H1 (cell line): ENCODE results near the gene TMEM236. TPM values are rescaled to one million over a fixed set of nuclear protein-coding genes. Genes with fewer than 3 reads are reported as not detected.

ENCODE experiments used
- CTCF ChIA-PET: fragments of 300-600 bp; sonication (Branson Sonifier 250); formaldehyde crosslinking; loops from one replicate; lab custom pipeline; 2021; ENCODE audit not compliant: partially characterized antibody; lab: Charles Lee
- POLR2A ChIA-PET: fragments of 300-600 bp; sonication (Branson Sonifier 250); formaldehyde crosslinking; loops from one replicate; lab custom pipeline; 2021; ENCODE audit warnings: inconsistent platforms; ENCODE audit not compliant: partially characterized antibody; lab: Charles Lee
- DNase-seq, 2 experiments: peaks; one replicate each; pipeline versions ENCODE4 v3.0.0 to v3.0.0-alpha.2; 2010 to 2022; ENCODE audit warnings: low spot score in 2 of 2, low read depth in 1 of 2, mixed read lengths in 1 of 2
- FAIRE-seq: peaks from 2 replicates; lab custom pipeline; 2011; peaks lifted over from hg19 to GRCh38; lab: Jason Lieb, UNC
- H2AFZ ChIP-seq: 2 replicates; pipeline ENCODE4 v1.8.1; 2012; ENCODE audit warnings: low read length, inconsistent platforms
- H2AK5ac ChIP-seq: 2 replicates; pipeline ENCODE4 v1.6.1; 2013; ENCODE audit warnings: low read depth, low read length
- H2BK120ac ChIP-seq: replicated peaks from 2 replicates; pipeline ENCODE3; 2013; ENCODE audit warnings: low read depth, low read length, inconsistent platforms
- H2BK12ac ChIP-seq: 2 replicates; pipeline ENCODE4 v1.6.1; 2013; ENCODE audit warnings: low read depth, low read length
- H2BK15ac ChIP-seq: 2 replicates; pipeline ENCODE4 v1.6.1; 2013; ENCODE audit warnings: low read length
- H2BK20ac ChIP-seq: 2 replicates; pipeline ENCODE4 v1.6.1; 2013; ENCODE audit warnings: low read length
- H2BK5ac ChIP-seq: 2 replicates; pipeline ENCODE4 v1.6.1; 2013; ENCODE audit warnings: low read depth, low read length
- H3K14ac ChIP-seq: 2 replicates; pipeline ENCODE4 v1.6.1; 2013; ENCODE audit warnings: inconsistent platforms; ENCODE audit not compliant: insufficient read length
- H3K18ac ChIP-seq: 2 replicates; pipeline ENCODE4 v1.6.1; 2013; ENCODE audit warnings: low read length; ENCODE audit errors: extremely low read depth
- H3K23ac ChIP-seq: 2 replicates; pipeline ENCODE4 v1.6.1; 2013; ENCODE audit warnings: inconsistent platforms; ENCODE audit not compliant: insufficient read length
- H3K23me2 ChIP-seq: 2 replicates; pipeline ENCODE4 v1.6.1; 2013; ENCODE audit warnings: low read depth, low read length
- H3K27ac ChIP-seq: 2 replicates; pipeline ENCODE4 v1.6.1; 2011; ENCODE audit warnings: low read depth, low read length, inconsistent platforms
- H3K27me3 ChIP-seq, 4 experiments: replicated peaks in 1 of 4; 1 replicate in 1 of 4; 2 replicates in 3 of 4; pipeline versions ENCODE4 v1.6.1 to v1.8.1; 2011 to 2013; ENCODE audit warnings: low read length in 3 of 4, mild to moderate bottlenecking in 3 of 4, inconsistent platforms in 2 of 4, mixed read lengths in 2 of 4, moderate library complexity in 1 of 4; ENCODE audit not compliant: control insufficient read depth in 3 of 4, insufficient read depth in 3 of 4; ENCODE audit errors: extremely low read depth in 1 of 4
- H3K36me3 ChIP-seq, 4 experiments: 2 replicates each; pipeline versions ENCODE4 v1.6.1 to v1.8.1; 2011 to 2013; ENCODE audit warnings: mild to moderate bottlenecking in 4 of 4, low read length in 3 of 4, moderate library complexity in 2 of 4, control low read depth in 1 of 4, inconsistent platforms in 1 of 4; ENCODE audit not compliant: insufficient read depth in 4 of 4, control insufficient read depth in 2 of 4
- H3K4ac ChIP-seq: replicated peaks from 2 replicates; pipeline ENCODE3; 2013; ENCODE audit warnings: low read length, low read depth, mixed read lengths, inconsistent platforms; ENCODE audit not compliant: insufficient read length
- H3K4me1 ChIP-seq, 4 experiments: replicated peaks in 1 of 4; 1 replicate in 1 of 4; 2 replicates in 3 of 4; pipeline versions ENCODE4 v1.6.1 to v1.8.1; 2011 to 2013; ENCODE audit warnings: low read length in 3 of 4, inconsistent platforms in 2 of 4, mixed read lengths in 1 of 4; ENCODE audit not compliant: insufficient read depth in 4 of 4, control insufficient read depth in 3 of 4
- H3K4me2 ChIP-seq, 2 experiments: 2 replicates each; pipeline versions ENCODE4 v1.6.1 to v1.8.1; 2011 to 2013; ENCODE audit warnings: low read depth in 2 of 2, low read length in 2 of 2, control low read depth in 1 of 2, inconsistent platforms in 1 of 2, mild to moderate bottlenecking in 1 of 2; ENCODE audit not compliant: insufficient read depth in 1 of 2
- H3K4me3 ChIP-seq, 4 experiments: fragments of 200-600, 300-600 bp in 1 of 4; sonication (generic), shearing (Covaris generic), sonication (Bioruptor Twin) in 1 of 4; 2 replicates each; pipeline versions ENCODE4 v1.5.1 to v1.8.1; 2011 to 2016; ENCODE audit warnings: low read length in 4 of 4, low read depth in 3 of 4, control low read depth in 2 of 4, inconsistent platforms in 2 of 4, mild to moderate bottlenecking in 2 of 4, mixed read lengths in 1 of 4, moderate library complexity in 1 of 4; ENCODE audit not compliant: insufficient read depth in 2 of 4; ENCODE audit errors: extremely low read depth in 1 of 4
- H3K56ac ChIP-seq: replicated peaks from 2 replicates; pipeline ENCODE3; 2013; ENCODE audit warnings: low read depth, mild to moderate bottlenecking, mixed read lengths, low read length, inconsistent platforms; ENCODE audit not compliant: insufficient read length
- H3K79me1 ChIP-seq: 2 replicates; pipeline ENCODE4 v1.6.1; 2013; ENCODE audit warnings: low read depth, low read length, control low read depth
- H3K79me2 ChIP-seq, 2 experiments: 2 replicates each; pipeline versions ENCODE4 v1.6.1 to v1.8.1; 2012 to 2013; ENCODE audit warnings: low read length in 2 of 2, mild to moderate bottlenecking in 2 of 2, inconsistent platforms in 1 of 2; ENCODE audit not compliant: insufficient read depth in 2 of 2, control insufficient read depth in 1 of 2
- H3K9ac ChIP-seq, 4 experiments: replicated peaks in 1 of 4; 1 replicate in 1 of 4; 2 replicates in 3 of 4; pipeline versions ENCODE4 v1.6.1 to v1.8.1; 2011 to 2013; ENCODE audit warnings: low read depth in 3 of 4, low read length in 3 of 4, control low read depth in 2 of 4, mild to moderate bottlenecking in 2 of 4, moderate library complexity in 2 of 4, inconsistent platforms in 1 of 4; ENCODE audit errors: extremely low read depth in 1 of 4
- H3K9me3 ChIP-seq, 2 experiments: 2 replicates each; pipeline versions ENCODE4 v1.6.1 to v1.8.1; 2012 to 2013; ENCODE audit warnings: mild to moderate bottlenecking in 2 of 2, moderate library complexity in 2 of 2, control low read depth in 1 of 2, inconsistent platforms in 1 of 2, low read depth in 1 of 2, low read length in 1 of 2, mixed read lengths in 1 of 2; ENCODE audit not compliant: insufficient read depth in 2 of 2
- H4K20me1 ChIP-seq, 2 experiments: replicated peaks in 1 of 2; 2 replicates each; pipeline versions ENCODE3 to v1.8.1; 2011 to 2013; ENCODE audit warnings: inconsistent platforms in 2 of 2, low read length in 2 of 2, mild to moderate bottlenecking in 1 of 2; ENCODE audit not compliant: insufficient read depth in 2 of 2, control insufficient read depth in 1 of 2
- H4K5ac ChIP-seq: 2 replicates; pipeline ENCODE4 v1.6.1; 2013; ENCODE audit warnings: low read length, low read depth, mixed read lengths, inconsistent platforms; ENCODE audit not compliant: insufficient read length
- H4K8ac ChIP-seq: 2 replicates; pipeline ENCODE4 v1.8.0; 2013; ENCODE audit warnings: mild to moderate bottlenecking, moderate library complexity, low read length, inconsistent platforms; ENCODE audit not compliant: insufficient read depth; ENCODE audit errors: extremely low read depth
- H4K91ac ChIP-seq: replicated peaks from 2 replicates; pipeline ENCODE3; 2013; ENCODE audit warnings: low read length, mixed read lengths, inconsistent platforms; ENCODE audit not compliant: insufficient read length
- CBX5 ChIP-seq: fragments of 300-800, 300-1000 bp; sonication (generic); IDR thresholded peaks from 2 replicates; pipeline ENCODE4 v1.7.1; 2016; ENCODE audit warnings: antibody characterized with exemption, low read length, low read depth
- CHD2 ChIP-seq: IDR thresholded peaks from 2 replicates; pipeline ENCODE4 v1.6.1; 2012; ENCODE audit warnings: low read length, improper control_type of control experiment
- EGR1 ChIP-seq: IDR thresholded peaks from 2 replicates; pipeline ENCODE4 v1.6.1; 2011; ENCODE audit warnings: low read depth, low read length, borderline replicate concordance
- EP300 ChIP-seq, 2 experiments: IDR thresholded peaks; 1 replicate in 1 of 2; 2 replicates in 1 of 2; pipeline ENCODE4 v1.6.1; 2011 to 2012; ENCODE audit warnings: low read depth in 2 of 2, low read length in 2 of 2, mild to moderate bottlenecking in 2 of 2, borderline replicate concordance in 1 of 2, inconsistent platforms in 1 of 2, moderate library complexity in 1 of 2
- HDAC2 ChIP-seq, 2 experiments: fragments of 300-600 bp in 1 of 2; sonication (generic) in 1 of 2; IDR thresholded peaks; 2 replicates each; pipeline ENCODE4 v1.6.1; 2011 to 2012; ENCODE audit warnings: low read depth in 2 of 2, low read length in 2 of 2, mild to moderate bottlenecking in 2 of 2, moderate library complexity in 2 of 2, borderline replicate concordance in 1 of 2, inconsistent platforms in 1 of 2
- JUN ChIP-seq: IDR thresholded peaks from 2 replicates; pipeline ENCODE4 v1.6.1; 2011; ENCODE audit warnings: low read depth, mild to moderate bottlenecking, improper control_type of control experiment, low read length
- MAFK ChIP-seq: IDR thresholded peaks from 2 replicates; pipeline ENCODE4 v1.6.1; 2012; ENCODE audit warnings: low read depth, mild to moderate bottlenecking, improper control_type of control experiment, low read length
- NANOG ChIP-seq: IDR thresholded peaks from 2 replicates; pipeline ENCODE4 v1.6.1; 2011; ENCODE audit warnings: low read length, low read depth, mild to moderate bottlenecking, inconsistent platforms; ENCODE audit not compliant: insufficient read depth, poor library complexity, severe bottlenecking
- POLR2AphosphoS5 ChIP-seq: IDR thresholded peaks from 2 replicates; pipeline ENCODE4 v1.6.1; 2011; ENCODE audit warnings: low read depth, low read length
- RAD21 ChIP-seq, 2 experiments: IDR thresholded peaks in 1 of 2; conservative IDR thresholded peaks in 1 of 2; 2 replicates each; pipeline ENCODE4 v1.6.1; 2011; ENCODE audit warnings: low read depth in 2 of 2, low read length in 2 of 2, improper control_type of control experiment in 1 of 2, inconsistent platforms in 1 of 2, mild to moderate bottlenecking in 1 of 2, moderate library complexity in 1 of 2
- SAP30 ChIP-seq: fragments of 300-600 bp; sonication (generic); IDR thresholded peaks from 2 replicates; pipeline ENCODE4 v1.7.1; 2012; ENCODE audit warnings: low read length, moderate library complexity, mild to moderate bottlenecking, inconsistent platforms; ENCODE audit not compliant: insufficient read depth, insufficient replicate concordance
- SIX5 ChIP-seq: IDR thresholded peaks from 2 replicates; pipeline ENCODE4 v1.6.1; 2011; ENCODE audit warnings: mild to moderate bottlenecking, low read depth, low read length
- SP4 ChIP-seq: IDR thresholded peaks from 2 replicates; pipeline ENCODE4 v1.6.1; 2012; ENCODE audit warnings: low read length, inconsistent platforms
- ZNF274 ChIP-seq: IDR thresholded peaks from 2 replicates; pipeline ENCODE4 v1.7.0; 2012; ENCODE audit warnings: low read length, borderline replicate concordance; ENCODE audit errors: extremely low read depth
- WGBS, 2 experiments: shearing (Covaris generic) in 1 of 2; methylation state at CpG; one replicate each; pipeline versions ENCODE4 v1.1.6 to v1.1.7; 2013 to 2015; ENCODE audit warnings: low lambda C conversion rate in 2 of 2, mixed read lengths in 2 of 2, inconsistent platforms in 1 of 2, low coverage in 1 of 2, missing lambda C conversion rate in 1 of 2; ENCODE audit not compliant: insufficient replicate concordance in 2 of 2, insufficient coverage in 1 of 2, insufficient read length in 1 of 2; ENCODE audit errors: extremely low coverage in 1 of 2, missing lambda C conversion rate in 1 of 2; 5-methylcytosine and 5-hydroxymethylcytosine counted together
- polyA plus RNA-seq, 7 experiments: library from polyadenylated mRNA; depleted of rRNA in 3 of 7; stranded (reverse) in 5 of 7; unstranded in 2 of 7; fragments of >200 nt in 5 of 7; fragments of 200-250 nt in 2 of 7; gene quantifications; 1 replicate in 5 of 7; 2 replicates in 1 of 7; 4 replicates in 1 of 7; pipeline versions ENCODE4 v1.2.1 to v1.2.3, GENCODE V29; 2011 to 2013; ENCODE audit warnings: missing spikeins in 2 of 7, mixed read lengths in 2 of 7
- total RNA-seq: library from RNA; stranded (reverse); fragmentation: NEBNext Ultra II Directional; extraction: Animal tissue kit (Norgen Biotek cat#: 25700); gene quantifications from 2 replicates; pipeline ENCODE4 v1.2.1, GENCODE V29; 2021

Gene TMEM236
- total and polyA plus RNA-seq, 2 of the 8 experiments (the other 6 are each of a cell fraction or from before 2014, with no cell fraction given), result 0.02 to 0.07 TPM

DNA sequence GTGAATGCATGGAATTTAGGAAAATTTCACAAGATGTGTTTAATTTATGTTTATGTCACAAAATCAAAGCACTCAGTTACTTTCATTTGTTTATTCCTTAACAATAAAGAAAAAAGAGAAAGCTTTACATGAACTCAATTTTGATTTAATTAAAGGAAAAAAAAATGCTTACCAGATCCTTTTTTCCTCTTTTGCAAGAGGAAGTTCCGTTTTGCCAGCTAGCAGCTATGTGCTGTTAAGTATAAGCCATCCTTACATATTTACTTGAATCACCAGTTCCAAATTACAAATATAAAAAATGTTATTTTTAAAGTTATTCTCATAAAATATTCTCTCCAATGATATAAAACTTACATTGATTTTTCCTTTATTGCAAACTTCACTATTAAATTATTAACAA is 69.9 kb downstream of the TMEM236 start:
- Histone ChIP-seq H4K5ac (no peak overlapping the region), H2BK12ac (no peak overlapping the region), H4K91ac (no peak overlapping the region), H3K79me2 (no peaks in the 10 kb centered on the region), H3K9me3 (no peaks in the 10 kb centered on the region), H3K27ac (no peak overlapping the region), H3K4ac (no peak overlapping the region), H3K4me1 (no peaks in the 10 kb centered on the region), H3K14ac (no peak overlapping the region), H2BK120ac (no peak overlapping the region), H2AK5ac (no peak overlapping the region), H3K36me3 (no peaks in the 10 kb centered on the region), H2BK5ac (no peak overlapping the region), H2BK20ac (no peak overlapping the region), H4K20me1 (no peaks in the 10 kb centered on the region), H4K8ac (no peak overlapping the region), H3K79me1 (no peaks in the 10 kb centered on the region), H3K4me2 (no peak overlapping the region), H3K18ac (no peak overlapping the region), H2BK15ac (no peak overlapping the region), H3K56ac (no peak overlapping the region), H3K27me3 (peaks cover 0 to 1% (median 0%) of the 10 kb centered on the region in 4 experiments; a peak in 1 of 7 replicates), H3K23me2 (no peaks in the 10 kb centered on the region; the same call in 1 of the 2 replicates), H3K4me3 (no peak overlapping the region), H2AFZ (no peak overlapping the region), H3K9ac (no peak overlapping the region), H3K23ac (no peak overlapping the region)
- ChIA-PET CTCF (interaction anchor here (0.6 to 1.0 kb wide), 2 partner anchors 25 to 759 kb away, joined by 3 read pairs; no protein-coding TSS in a partner anchor), POLR2A (no interaction called here)
- 82% methylated on average over 1 of the region's 1 CpG; no CpG with 5 or more reads in 1 of the 2 experiments for WGBS, 2 experiments
- no peak for FAIRE-seq
- DNase-seq, result no peak
- TF ChIP-seq CBX5 (no peak), EGR1 (no peak), JUN (no peak), CHD2 (no peak), ZNF274 (no peak), SAP30 (no peak), EP300 (IDR thresholded peaks at IDR 0.05; ENCODE audit: borderline replicate concordance in 1 of 2, low read depth in 2 of 2, low read length in 2 of 2) (no peak), RAD21 (IDR thresholded peaks at IDR 0.05 in 1 of 2, conservative IDR thresholded peaks at IDR 0.05 in 1 of 2; ENCODE audit: low read depth in 2 of 2, low read length in 2 of 2) (no peak), SIX5 (no peak), MAFK (no peak), SP4 (no peak), POLR2AphosphoS5 (no peak), NANOG (no peak), HDAC2 (IDR thresholded peaks at IDR 0.05; ENCODE audit: borderline replicate concordance in 1 of 2, low read depth in 2 of 2, low read length in 2 of 2) (no peak)
